WERI-Rb-1 (cell line): ENCODE results near the gene PCDHB1.
A peak's percentile ranks its signal among the peaks of the same experiment; 100 is the strongest.

Experiments used
- DNase-seq: peaks from one replicate; pipeline ENCODE4 v3.0.0-alpha.2; 2020
- H3K27ac ChIP-seq: fragments of 250-450 bp; sonication (Bioruptor Pico); 2 replicates; pipeline ENCODE4 v1.5.1; 2020; ENCODE audit warnings: mild to moderate bottlenecking, moderate library complexity
- H3K27me3 ChIP-seq: fragments of 250-450 bp; sonication (Bioruptor Pico); 2 replicates; pipeline ENCODE4 v1.5.1; 2021; ENCODE audit warnings: mild to moderate bottlenecking, low read depth, moderate library complexity; ENCODE audit not compliant: insufficient read depth, severe bottlenecking
- H3K36me3 ChIP-seq: fragments of 250-450 bp; sonication (Bioruptor Pico); 2 replicates; pipeline ENCODE4 v1.5.1; 2020; ENCODE audit warnings: mild to moderate bottlenecking, moderate library complexity
- H3K4me3 ChIP-seq: 2 replicates; pipeline ENCODE4 v1.5.1; 2011; ENCODE audit warnings: low read depth, mild to moderate bottlenecking, control low read depth, low read length
- H3K9me3 ChIP-seq: fragments of 250-450 bp; sonication (Bioruptor Pico); 2 replicates; pipeline ENCODE4 v1.5.1; 2021; ENCODE audit warnings: mild to moderate bottlenecking, moderate library complexity; ENCODE audit not compliant: severe bottlenecking
- CTCF ChIP-seq: IDR thresholded peaks from 2 replicates; pipeline ENCODE4 v1.5.1; 2011; ENCODE audit warnings: low read depth, mild to moderate bottlenecking, control low read depth, inconsistent platforms, low read length

Gene PCDHB1

GRCh38 chr5:141003791-141004611 lies 47.2 kb upstream of the PCDHB1 start:
- peak; percentile 72 for DNase-seq
- Histone ChIP-seq H3K4me3 (no peak overlapping the region), H3K27ac (peak overlapping the region; percentile 97), H3K9me3 (no peaks in the 10 kb centered on the region), H3K36me3 (no peaks in the 10 kb centered on the region), H3K27me3 (no peaks in the 10 kb centered on the region)
- no peak for TF ChIP-seq CTCF

GRCh38 chr5:141007791-141008190 lies 43.4 kb upstream of the PCDHB1 start:
- Histone ChIP-seq H3K27me3 (no peaks in the 10 kb centered on the region), H3K27ac (no peak overlapping the region), H3K36me3 (peaks cover 10% of the 10 kb centered on the region), H3K4me3 (no peak overlapping the region), H3K9me3 (no peaks in the 10 kb centered on the region)
- DNase-seq: no peak
- TF ChIP-seq CTCF: no peak

- H3K36me3 ChIP-seq: peaks cover 10% of the 10 kb centered on the region
- TF ChIP-seq CTCF: no peak
- H3K27me3 ChIP-seq: no peaks in the 10 kb centered on the region
- no peaks in the 10 kb centered on the region for H3K9me3 ChIP-seq
- no peak overlapping the region for H3K27ac ChIP-seq
- H3K4me3 ChIP-seq: no peak overlapping the region
- DNase-seq: no peak
Measured at GRCh38 chr5:141010047-141010793, 41.0 kb upstream of the PCDHB1 start.

- no peaks in the 10 kb centered on the region for H3K36me3 ChIP-seq
- H3K27ac ChIP-seq: no peak overlapping the region
- no peaks in the 10 kb centered on the region for H3K9me3 ChIP-seq
- DNase-seq: no peak
- no peak overlapping the region for H3K4me3 ChIP-seq
- no peak for TF ChIP-seq CTCF
- no peaks in the 10 kb centered on the region for H3K27me3 ChIP-seq
Measured at GRCh38 chr5:141017943-141018342, 33.2 kb upstream of the PCDHB1 start.

GRCh38 chr5:141022384-141022783 lies 28.8 kb upstream of the PCDHB1 start:
- no peak for TF ChIP-seq CTCF
- H3K4me3 ChIP-seq: no peak overlapping the region
- H3K27me3 ChIP-seq: no peaks in the 10 kb centered on the region
- no peaks in the 10 kb centered on the region for H3K9me3 ChIP-seq
- no peak for DNase-seq
- H3K27ac ChIP-seq: no peak overlapping the region
- no peaks in the 10 kb centered on the region for H3K36me3 ChIP-seq
